HUDEP-2 (cell line): Measurements from ENCODE around the gene SELENOO.

Source experiments
- DNase-seq, 76 experiments: peaks; one replicate each; lab custom pipeline; 2025; ENCODE audit not compliant: unreplicated experiment in 76 of 76; lab: John Stamatoyannopoulos, UW

Gene SELENOO

GRCh38 chr22:50213263-50213662 lies 12.5 kb downstream of the SELENOO start:
- no peak for DNase-seq

GRCh38 chr22:50215297-50216054 lies 14.7 kb downstream of the SELENOO start:
- DNase-seq, result no peak

DNA sequence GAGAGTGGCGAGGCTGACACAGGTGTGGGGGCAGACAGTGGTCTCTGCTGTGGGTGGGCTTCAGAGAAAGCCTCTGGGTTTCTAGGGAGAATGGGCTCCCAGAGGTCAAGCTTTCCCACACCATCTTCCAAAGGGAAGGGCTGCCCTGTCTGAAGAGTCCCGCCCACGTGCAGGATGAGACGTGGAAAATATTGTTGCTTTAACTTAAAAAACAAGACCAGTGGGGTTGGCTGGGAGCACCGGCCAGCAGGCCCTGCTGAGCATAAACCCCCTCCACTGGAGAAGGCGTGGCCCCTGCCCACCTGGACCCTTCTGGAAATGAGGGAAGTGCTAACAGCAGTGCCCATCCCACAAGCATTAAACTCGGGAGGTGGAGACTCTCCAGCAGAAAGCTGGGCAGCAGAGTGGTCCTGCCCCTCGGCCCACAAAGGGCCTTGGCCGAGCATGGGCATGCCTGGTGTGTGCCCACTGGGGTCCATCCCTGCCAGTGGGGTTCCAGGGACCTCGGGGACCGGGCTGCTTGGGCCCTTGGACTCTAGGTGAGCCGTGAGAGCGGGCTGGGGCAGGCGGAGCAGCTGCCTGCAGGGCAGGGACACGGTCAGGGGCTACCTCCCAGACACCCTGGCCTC lies 15.4 kb downstream of the SELENOO start:
- DNase-seq, result no peak

- DNase-seq, result no peak
Measured at GRCh38 chr22:50216684-50217520, 16.1 kb downstream of the SELENOO start.

- DNase-seq, result no peak
Measured at GRCh38 chr22:50217543-50218152, 16.8 kb downstream of the SELENOO start.

GRCh38 chr22:50218153-50218995 lies 17.6 kb downstream of the SELENOO start:
- DNase-seq, result no peak

DNA sequence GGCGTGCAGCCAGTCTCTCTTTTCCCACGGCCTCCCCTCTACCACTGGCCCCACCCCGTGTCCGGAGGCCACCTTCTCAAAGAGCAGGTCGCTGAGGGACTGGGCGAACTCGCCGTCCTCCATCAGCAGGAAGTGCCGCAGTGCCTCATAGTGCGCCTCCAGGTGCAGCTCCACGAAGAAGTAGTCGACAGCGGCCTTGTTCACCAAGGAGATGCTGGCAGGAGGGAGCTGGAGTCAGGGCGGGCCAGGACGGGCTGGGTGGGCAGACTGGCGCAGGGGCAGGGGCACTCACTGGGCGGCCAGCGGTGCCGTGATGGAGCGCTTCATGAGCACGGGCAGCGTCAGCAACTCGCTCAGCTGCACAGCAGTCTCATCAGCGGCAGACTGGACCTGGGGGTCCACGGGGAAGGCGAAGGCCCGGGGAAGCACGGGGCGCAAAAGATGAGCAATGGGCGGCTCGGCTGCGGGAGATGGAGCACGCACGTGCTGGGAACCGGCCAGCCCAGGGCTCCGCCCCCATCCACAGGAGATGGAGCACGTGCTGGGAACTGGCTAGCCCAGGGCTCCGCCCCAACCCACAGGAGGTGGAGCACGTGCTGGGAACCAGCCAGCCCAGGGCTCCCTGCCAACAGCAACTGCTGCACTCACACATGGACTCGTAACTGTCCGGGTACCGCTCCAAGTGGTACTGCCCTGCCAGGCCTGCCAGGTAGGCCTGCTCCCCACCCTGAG lies 18.4 kb downstream of the SELENOO start:
- DNase-seq, result peak in 75 of 76 experiments; percentile 39 to 98 (median 95)

DNA sequence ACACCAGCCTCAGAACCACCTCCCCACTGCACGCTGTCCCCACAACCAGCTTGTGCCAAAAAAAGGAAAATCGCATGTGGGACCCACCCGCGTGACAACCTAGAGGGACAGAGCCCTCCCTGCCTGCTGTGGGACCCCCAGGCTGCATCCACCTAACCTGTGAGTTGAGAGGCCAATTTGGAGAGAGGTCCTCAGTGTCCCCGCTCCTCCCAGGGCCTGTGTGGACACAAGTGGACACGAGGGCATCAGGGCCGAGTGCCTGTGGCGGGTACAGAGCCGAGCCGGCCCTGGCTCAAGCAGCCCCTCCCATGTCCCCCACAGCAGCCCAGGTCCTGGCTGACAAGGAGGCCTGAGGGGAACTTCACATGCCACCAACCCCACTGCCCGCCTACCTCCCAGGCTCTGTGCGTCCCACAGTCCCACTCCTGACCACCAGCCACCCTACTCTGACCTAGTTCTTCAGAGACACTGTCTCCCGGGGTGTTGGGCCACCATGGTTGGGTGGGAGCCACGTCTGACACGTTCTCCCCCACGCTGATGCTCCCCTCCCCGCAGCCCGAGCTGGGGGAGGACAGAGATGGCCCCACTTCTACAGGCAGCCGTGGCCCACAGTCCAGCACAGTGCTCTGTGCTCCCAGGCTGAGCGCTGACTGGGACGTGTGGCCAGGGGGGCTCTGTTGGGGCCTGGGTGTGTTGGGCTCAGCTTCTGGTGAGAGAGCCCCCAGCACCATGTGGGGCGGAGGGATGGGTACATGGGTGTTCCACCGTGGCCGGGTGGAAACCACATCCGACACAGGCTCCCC lies 19.2 kb downstream of the SELENOO start:
- no peak for DNase-seq

DNA sequence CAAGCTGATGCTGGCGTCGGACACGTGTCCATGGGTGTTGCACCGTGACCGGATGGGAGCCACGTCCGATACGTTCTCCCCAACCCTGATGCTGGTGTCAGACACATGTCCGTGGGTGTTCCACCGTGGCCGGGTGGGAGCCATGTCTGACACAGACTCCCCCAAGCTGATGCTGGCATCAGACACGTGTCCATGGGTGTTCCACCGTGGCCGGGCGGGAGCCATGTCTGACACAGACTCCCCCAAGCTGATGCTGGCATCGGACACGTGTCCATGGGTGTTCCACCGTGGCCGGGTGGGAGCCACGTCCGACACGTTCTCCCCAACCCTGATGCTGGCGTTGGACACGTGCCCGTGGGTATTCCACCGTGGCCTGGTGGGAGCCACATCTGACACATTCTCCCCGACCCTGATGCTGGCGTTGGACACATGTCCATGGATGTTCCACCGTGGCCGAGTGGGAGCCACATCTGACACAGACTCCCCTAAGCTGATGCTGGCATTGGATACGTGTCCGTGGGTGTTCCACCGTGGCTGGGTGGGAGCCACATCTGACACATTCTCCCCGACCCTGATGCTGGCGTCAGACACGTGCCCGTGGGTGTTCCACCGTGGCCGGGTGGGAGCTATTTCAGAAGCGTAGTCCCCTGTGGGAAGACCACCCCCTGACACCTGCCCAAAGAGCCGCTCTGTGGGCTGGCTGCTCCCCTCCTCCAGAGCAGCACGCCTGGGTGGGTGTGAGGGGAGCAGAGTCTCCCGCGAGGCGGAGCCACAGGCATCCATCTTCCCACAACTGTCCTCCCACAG lies 20.0 kb downstream of the SELENOO start:
- no peak for DNase-seq

GRCh38 chr22:50221410-50222300 lies 20.8 kb downstream of the SELENOO start:
- DNase-seq, result no peak

DNA sequence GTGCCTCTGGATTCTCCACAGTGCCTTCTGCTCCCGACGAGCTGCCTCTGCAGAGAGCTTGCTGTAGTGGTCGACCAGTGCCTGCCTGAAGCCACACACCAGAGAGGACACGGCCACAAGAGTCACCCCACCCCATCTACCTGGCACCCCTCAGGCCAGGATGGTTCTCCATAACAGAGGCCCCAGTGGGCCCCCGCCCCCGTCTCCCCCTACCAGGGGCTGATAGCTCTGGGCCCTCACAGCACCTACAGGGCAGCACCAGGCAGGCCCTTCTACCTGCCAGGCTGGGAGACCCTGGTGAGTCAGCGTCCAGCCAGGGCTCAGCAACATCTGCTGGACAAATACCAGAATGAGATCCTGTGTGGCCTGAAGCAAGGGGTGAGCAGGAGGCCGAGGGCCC lies 21.7 kb downstream of the SELENOO start:
- DNase-seq, result no peak

DNA sequence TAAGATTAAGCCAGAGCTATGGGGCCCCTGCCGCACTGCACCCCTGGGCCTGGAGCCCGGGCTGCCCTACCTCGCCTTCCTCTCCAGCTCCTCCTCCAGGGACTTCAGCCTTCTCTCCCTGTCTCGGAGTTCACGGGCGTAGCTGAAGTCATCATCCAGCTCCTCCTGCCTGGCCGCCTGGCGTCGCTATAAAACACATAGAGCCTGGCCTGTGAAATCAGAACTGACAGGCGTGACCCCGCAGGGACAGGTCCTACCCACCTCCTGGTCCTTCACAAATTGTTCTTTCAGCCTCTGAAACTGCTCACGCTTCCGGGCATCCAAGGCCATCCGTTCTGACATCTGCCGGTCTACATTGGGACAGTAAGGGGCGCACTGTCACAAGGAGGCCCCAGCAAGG lies 23.3 kb downstream of the SELENOO start:
- no peak for DNase-seq

GRCh38 chr22:50225200-50225969 lies 24.6 kb downstream of the SELENOO start:
- DNase-seq, result no peak

DNA sequence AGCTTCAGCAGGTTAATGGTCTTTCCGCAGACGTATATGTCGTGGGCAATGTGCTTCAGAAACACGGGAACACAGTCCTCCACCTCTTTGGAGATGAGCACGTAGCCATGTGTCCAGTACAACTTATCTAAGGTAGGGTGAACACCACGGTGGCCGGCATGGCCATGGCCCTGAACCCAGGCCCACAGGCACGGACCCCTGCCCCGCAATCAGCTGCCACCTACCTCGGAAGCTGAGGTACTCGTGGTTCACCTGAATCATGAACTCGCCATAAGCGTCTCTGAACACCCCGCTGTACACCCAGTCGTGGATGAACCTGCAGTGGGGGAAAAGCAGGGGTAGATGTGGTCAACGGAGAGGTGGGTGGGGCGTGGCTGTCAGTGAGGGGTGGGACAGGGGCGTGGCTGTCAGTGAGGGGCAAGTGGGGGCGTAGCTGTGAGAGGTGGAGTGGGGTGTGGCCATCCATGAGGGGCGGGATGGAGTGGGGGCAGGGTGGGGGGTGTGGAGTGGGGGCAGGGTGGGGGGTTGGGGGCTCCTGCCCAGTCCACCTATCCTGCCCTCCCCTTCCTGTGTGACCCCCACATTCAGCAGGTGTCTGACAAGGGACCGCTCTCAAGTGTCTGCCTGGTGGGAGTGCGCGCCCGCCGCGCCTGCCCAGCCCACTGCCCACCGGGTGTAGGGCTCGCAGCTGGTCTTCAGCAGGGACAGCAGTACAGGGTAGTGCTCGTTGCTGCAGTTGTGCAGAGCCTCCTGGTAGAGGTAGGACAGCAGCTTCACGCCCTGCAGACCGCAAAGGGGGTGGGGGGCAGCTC lies 25.5 kb downstream of the SELENOO start:
- no peak for DNase-seq

GRCh38 chr22:50226875-50227165 lies 26.0 kb downstream of the SELENOO start:
- DNase-seq, result no peak
